IMR-90 (cell line): ENCODE data around the gene PHOSPHO2. TPM values are rescaled to one million over a fixed set of nuclear protein-coding genes. Genes with fewer than 3 reads are reported as not detected.
A peak's percentile ranks its signal among the peaks of the same experiment; 100 is the strongest.

Experiments used
- ATAC-seq: fragments of 200-7000 bp; cut with Tn5 transposase; 2 replicates; pipeline ENCODE4 v1.9.1; 2020; ENCODE audit warnings: low read depth, mild to moderate bottlenecking, moderate library complexity
- BruUV-seq: library from RNA; stranded (reverse); fragments of 400-500 nt; replicated peaks from 2 replicates; lab custom pipeline; 2021; lab: Mats Ljungman, UMichigan
- CTCF ChIA-PET: fragments of 300-600 bp; formaldehyde crosslinking; extraction: SDS; loops from one replicate; lab custom pipeline; 2021; ENCODE audit warnings: antibody characterized with exemption; lab: Yijun Ruan, JAX
- POLR2A ChIA-PET: fragments of 300-600 bp; sonication (Branson Sonifier 250); formaldehyde crosslinking; loops from one replicate; lab custom pipeline; 2022; ENCODE audit warnings: antibody characterized with exemption; ENCODE audit not compliant: unreplicated experiment; lab: Charles Lee
- DNase-seq: peaks from one replicate; pipeline ENCODE4 v3.0.0; 2013
- H2AFZ ChIP-seq: replicated peaks from 2 replicates; pipeline ENCODE3; 2013; ENCODE audit warnings: low read length, mild to moderate bottlenecking; ENCODE audit not compliant: poor library complexity
- H2AK5ac ChIP-seq: 2 replicates; pipeline ENCODE4 v1.6.1; 2013; ENCODE audit warnings: low read depth, low read length, inconsistent platforms
- H2AK9ac ChIP-seq: replicated peaks from 2 replicates; pipeline ENCODE3; 2013; ENCODE audit warnings: mild to moderate bottlenecking, low read depth, low read length, moderate library complexity; ENCODE audit not compliant: poor library complexity
- H2BK120ac ChIP-seq: 2 replicates; pipeline ENCODE4 v1.6.1; 2013; ENCODE audit warnings: low read depth, low read length, inconsistent platforms
- H2BK15ac ChIP-seq: 3 replicates; pipeline ENCODE4 v1.6.1; 2013; ENCODE audit warnings: low read depth, low read length, inconsistent platforms
- H2BK20ac ChIP-seq: 2 replicates; pipeline ENCODE4 v1.6.1; 2013; ENCODE audit warnings: low read depth, mild to moderate bottlenecking, inconsistent platforms, low read length, moderate library complexity
- H2BK5ac ChIP-seq: 2 replicates; pipeline ENCODE4 v1.6.1; 2013; ENCODE audit warnings: mild to moderate bottlenecking, low read depth, low read length, inconsistent platforms; ENCODE audit not compliant: poor library complexity, severe bottlenecking
- H3K14ac ChIP-seq: replicated peaks from 2 replicates; pipeline ENCODE4 v1.6.1; 2013; ENCODE audit warnings: low read depth, low read length, inconsistent platforms
- H3K18ac ChIP-seq: 2 replicates; pipeline ENCODE4 v1.6.1; 2013; ENCODE audit warnings: low read depth, low read length, control low read depth
- H3K23ac ChIP-seq: 2 replicates; pipeline ENCODE4 v1.6.1; 2013; ENCODE audit warnings: low read depth, low read length, inconsistent platforms
- H3K27ac ChIP-seq: 2 replicates; pipeline ENCODE4 v1.5.1; 2013; ENCODE audit warnings: mild to moderate bottlenecking, control low read depth, low read length; ENCODE audit not compliant: insufficient read depth
- H3K27me3 ChIP-seq: 2 replicates; pipeline ENCODE4 v1.6.1; 2013; ENCODE audit warnings: low read length; ENCODE audit not compliant: control insufficient read depth, insufficient read depth
- H3K36me3 ChIP-seq: 2 replicates; pipeline ENCODE4 v1.6.1; 2013; ENCODE audit warnings: low read length, mixed read lengths; ENCODE audit not compliant: control insufficient read depth, insufficient read depth
- H3K4ac ChIP-seq: 2 replicates; pipeline ENCODE4 v1.6.1; 2013; ENCODE audit warnings: low read depth, low read length, inconsistent platforms
- H3K4me1 ChIP-seq: 2 replicates; pipeline ENCODE4 v1.6.1; 2013; ENCODE audit warnings: low read length, mixed read lengths; ENCODE audit not compliant: control insufficient read depth, insufficient read depth
- H3K4me2 ChIP-seq: 2 replicates; pipeline ENCODE4 v1.6.1; 2013; ENCODE audit warnings: low read depth, mild to moderate bottlenecking, control low read depth, low read length, moderate library complexity
- H3K4me3 ChIP-seq: 2 replicates; pipeline ENCODE4 v1.5.1; 2013; ENCODE audit warnings: low read depth, mild to moderate bottlenecking, control low read depth, low read length, moderate library complexity; ENCODE audit not compliant: insufficient read depth
- H3K56ac ChIP-seq: 2 replicates; pipeline ENCODE4 v1.6.1; 2013; ENCODE audit warnings: low read length, inconsistent platforms; ENCODE audit not compliant: insufficient read depth; ENCODE audit errors: extremely low read depth
- H3K79me1 ChIP-seq, 2 experiments: 2 replicates each; pipeline ENCODE4 v1.6.1; 2013; ENCODE audit warnings: low read length in 2 of 2, inconsistent platforms in 1 of 2, low read depth in 1 of 2
- H3K9ac ChIP-seq: 2 replicates; pipeline ENCODE4 v1.6.1; 2013; ENCODE audit warnings: low read depth, low read length, control low read depth
- H3K9me1 ChIP-seq: 2 replicates; pipeline ENCODE4 v1.6.1; 2013; ENCODE audit warnings: low read length, inconsistent platforms; ENCODE audit not compliant: insufficient read depth
- H3K9me3 ChIP-seq: 2 replicates; pipeline ENCODE4 v1.6.1; 2013; ENCODE audit warnings: low read length; ENCODE audit not compliant: control insufficient read depth, insufficient read depth
- H4K20me1 ChIP-seq: 2 replicates; pipeline ENCODE4 v1.6.1; 2013; ENCODE audit warnings: low read length, inconsistent platforms; ENCODE audit not compliant: insufficient read depth
- H4K5ac ChIP-seq: 2 replicates; pipeline ENCODE4 v1.6.1; 2013; ENCODE audit warnings: mild to moderate bottlenecking, low read depth, low read length, control low read depth
- H4K8ac ChIP-seq, 2 experiments: 2 replicates each; pipeline ENCODE4 v1.6.1; 2013; ENCODE audit warnings: low read depth in 2 of 2, low read length in 2 of 2, control low read depth in 1 of 2, inconsistent platforms in 1 of 2
- H4K91ac ChIP-seq: 2 replicates; pipeline ENCODE4 v1.6.1; 2013; ENCODE audit warnings: low read depth, low read length, inconsistent platforms; ENCODE audit not compliant: insufficient read depth
- CHD1 ChIP-seq: IDR thresholded peaks from 2 replicates; pipeline ENCODE4 v1.6.1; 2012; ENCODE audit warnings: low read depth, low read length, improper control_type of control experiment
- CTCF ChIP-seq: conservative IDR thresholded peaks from 2 replicates; pipeline ENCODE4 v1.5.1; 2012; ENCODE audit warnings: mild to moderate bottlenecking, low read depth, low read length, improper control_type of control experiment
- FOS ChIP-seq: fragments of 150-350 bp; IDR thresholded peaks from 2 replicates; pipeline ENCODE4 v1.6.1; 2016; ENCODE audit warnings: low read depth, low read length
- MAFK ChIP-seq: IDR thresholded peaks from 2 replicates; pipeline ENCODE4 v1.6.1; 2012; ENCODE audit warnings: low read depth, low read length, improper control_type of control experiment
- MAZ ChIP-seq: IDR thresholded peaks from 2 replicates; pipeline ENCODE4 v1.6.1; 2012; ENCODE audit warnings: low read depth, mild to moderate bottlenecking, low read length, improper control_type of control experiment, moderate library complexity, borderline replicate concordance
- MXI1 ChIP-seq: IDR thresholded peaks from 2 replicates; pipeline ENCODE4 v1.6.1; 2012; ENCODE audit warnings: low read depth, mild to moderate bottlenecking, low read length, moderate library complexity, borderline replicate concordance
- NFE2L2 ChIP-seq: fragments of 150-350 bp; IDR thresholded peaks from 2 replicates; pipeline ENCODE4 v1.6.1; 2016; ENCODE audit warnings: low read depth, mild to moderate bottlenecking, low read length
- RCOR1 ChIP-seq: IDR thresholded peaks from 2 replicates; pipeline ENCODE4 v1.6.1; 2012; ENCODE audit warnings: mild to moderate bottlenecking, low read length, improper control_type of control experiment; ENCODE audit not compliant: insufficient replicate concordance
- RFX5 ChIP-seq: IDR thresholded peaks from 2 replicates; pipeline ENCODE4 v1.8.0; 2012; ENCODE audit warnings: low read depth, mild to moderate bottlenecking, low read length, moderate library complexity
- SMC3 ChIP-seq: fragments of 150-350 bp; IDR thresholded peaks from 2 replicates; pipeline ENCODE4 v1.6.1; 2016; ENCODE audit warnings: low read depth, mild to moderate bottlenecking, antibody characterized with exemption, low read length, moderate library complexity
- USF2 ChIP-seq: fragments of 150-350 bp; IDR thresholded peaks from 2 replicates; pipeline ENCODE4 v1.6.1; 2017; ENCODE audit warnings: mild to moderate bottlenecking, antibody characterized with exemption, low read length, low read depth
- WGBS, 2 experiments: methylation state at CpG; one replicate each; pipeline versions ENCODE4 v1.1.5 to v1.1.7; 2013; ENCODE audit warnings: missing lambda C conversion rate in 2 of 2; ENCODE audit not compliant: insufficient read length in 1 of 2; ENCODE audit errors: extremely low coverage in 2 of 2; 5-methylcytosine and 5-hydroxymethylcytosine counted together
- dilution Hi-C: fragments of 300-500 bp; cut with HindIII; formaldehyde crosslinking; loops from one replicate; pipeline ENCODE4 v1.14.3; 2018; ENCODE audit warnings: low sequenced_read_pairs; ENCODE audit not compliant: unreplicated experiment
- in situ Hi-C: fragments of 300-500 bp; cut with MboI; formaldehyde crosslinking; loops from 3 replicates; pipeline ENCODE4 v1.14.3; 2019; ENCODE audit warnings: low sequenced_read_pairs, inconsistent platforms, mixed read lengths
- intact Hi-C: fragments of 100-400 bp; cut with micrococcal nuclease; formaldehyde crosslinking; loops from 2 replicates; pipeline ENCODE4 v1.10.0; 2022
- polyA plus RNA-seq, 3 experiments: library from polyadenylated mRNA; depleted of rRNA; stranded (reverse); fragments of >200 nt; gene quantifications; 2 replicates each; pipeline ENCODE4 v1.2.3, GENCODE V29; 2012; ENCODE audit warnings: low replicate concordance in 1 of 3
- total RNA-seq: library from RNA; depleted of rRNA; stranded (reverse); fragments of >200 nt; gene quantifications from 2 replicates; pipeline ENCODE4 v1.2.3, GENCODE V29; 2012

The PHOSPHO2 gene
- total and polyA plus RNA-seq, 2 of the 4 experiments (the other 2 are of a cell fraction) = 0.48 to 0.54 TPM

- no peak for ATAC-seq
- peak; percentile 28 for DNase-seq
- Histone ChIP-seq H3K18ac (peak overlapping the region; percentile 33; the same call in 1 of the 2 replicates), H3K9me3 (no peaks in the 10 kb centered on the region), H3K9me1 (peaks cover 10% of the 10 kb centered on the region; the same call in 1 of the 2 replicates), H2BK15ac (no peak overlapping the region), H3K4ac (no peak overlapping the region), H4K5ac (peak overlapping the region; percentile 67; the same call in 1 of the 2 replicates), H3K79me1 (no peaks in the 10 kb centered on the region), H3K27me3 (no peaks in the 10 kb centered on the region), H3K4me3 (no peak overlapping the region), H3K14ac (0 out of 2 replicates have a peak overlapping the region, but pooled peaks have one; percentile 21), H3K9ac (no peak overlapping the region), H2AK9ac (peak overlapping the region; percentile 31), H2BK20ac (no peak overlapping the region), H3K36me3 (no peaks in the 10 kb centered on the region), H2AK5ac (0 out of 2 replicates have a peak overlapping the region, but pooled peaks have one; percentile 18), H4K8ac (no peak overlapping the region), H3K27ac (peak overlapping the region; percentile 37; the same call in 1 of the 2 replicates), H2AFZ (peak overlapping the region; percentile 10), H3K4me2 (no peak overlapping the region), H3K56ac (no peak overlapping the region), H3K23ac (no peak overlapping the region), H2BK5ac (no peak overlapping the region), H4K20me1 (no peaks in the 10 kb centered on the region), H4K91ac (no peak overlapping the region), H3K4me1 (peaks cover 15% of the 10 kb centered on the region; the same call in 1 of the 2 replicates), H2BK120ac (0 out of 2 replicates have a peak overlapping the region, but pooled peaks have one; percentile 1)
- POLR2A ChIA-PET = interaction anchor here (0.6 kb wide), 1 partner anchor 59 kb away, joined by 3 read pairs; no protein-coding TSS in a partner anchor
- intact Hi-C loops (no loop called here), in situ Hi-C loops (no loop called here), dilution Hi-C loops (no loop called here)
- TF ChIP-seq CTCF (no peak), MXI1 (no peak), CHD1 (no peak), MAZ (no peak), SMC3 (no peak), USF2 (no peak), RFX5 (no peak), MAFK (no peak), RCOR1 (no peak), NFE2L2 (no peak), FOS (no peak)
- CTCF ChIA-PET = no interaction called here
- WGBS, 2 experiments = 82% methylated on average over 5 of the region's 12 CpGs; no CpG with 5 or more reads in 1 of the 2 experiments
- BruUV-seq = no TSS peak
Measured at GRCh38 chr2:169716938-169717690, 22.8 kb downstream of the PHOSPHO2 start.
